SU-DHL-6 (cell line): Measurements from ENCODE around the gene PBX1.

Source experiments
- H2AFZ ChIP-seq: fragments of 200-600 bp; sonication (generic); 2 replicates; pipeline ENCODE4 v1.6.1; 2014; ENCODE audit warnings: low read depth, mild to moderate bottlenecking, moderate library complexity, mixed read lengths, antibody characterized with exemption, low read length; ENCODE audit not compliant: severe bottlenecking
- H3F3A ChIP-seq: fragments of 200-600 bp; shearing (Covaris generic); 2 replicates; pipeline ENCODE4 v1.6.0; 2016; ENCODE audit warnings: antibody characterized with exemption, mild to moderate bottlenecking; ENCODE audit not compliant: insufficient read depth
- H3K27ac ChIP-seq: fragments of 200-600 bp; sonication (generic); 2 replicates; pipeline ENCODE4 v1.5.1; 2016; ENCODE audit warnings: low read depth, mild to moderate bottlenecking, low read length, moderate library complexity, mixed read lengths
- H3K27me3 ChIP-seq: fragments of 200-600 bp; sonication (generic), shearing (Covaris generic); 2 replicates; pipeline ENCODE4 v1.6.0; 2014; ENCODE audit warnings: mild to moderate bottlenecking, low read length
- H3K36me3 ChIP-seq: fragments of 200-600 bp; sonication (generic); 2 replicates; pipeline ENCODE4 v1.6.1; 2014; ENCODE audit warnings: mild to moderate bottlenecking, low read length, mixed read lengths
- H3K4me2 ChIP-seq: fragments of 300-600, 200-600 bp; shearing (Covaris generic), sonication (generic); 2 replicates; pipeline ENCODE4 v1.6.0; 2014; ENCODE audit warnings: low read length, low read depth, mild to moderate bottlenecking; ENCODE audit not compliant: poor library complexity, severe bottlenecking
- H3K4me3 ChIP-seq: fragments of 200-600 bp; sonication (generic); 2 replicates; pipeline ENCODE4 v1.5.1; 2014; ENCODE audit warnings: antibody characterized with exemption, low read length, mild to moderate bottlenecking, mixed read lengths; ENCODE audit not compliant: insufficient read depth, poor library complexity, severe bottlenecking
- H3K79me2 ChIP-seq: fragments of 200-600 bp; sonication (generic); 2 replicates; pipeline ENCODE4 v1.6.1; 2014; ENCODE audit warnings: mild to moderate bottlenecking, low read length, moderate library complexity; ENCODE audit not compliant: insufficient read depth
- H3K9ac ChIP-seq: fragments of 200-600 bp; sonication (generic); 2 replicates; pipeline ENCODE4 v1.7.0; 2014; ENCODE audit warnings: mild to moderate bottlenecking, low read length
- H3K9me2 ChIP-seq: fragments of 200-600 bp; sonication (generic); replicated peaks from 2 replicates; pipeline ENCODE4 v1.6.1; 2014; ENCODE audit warnings: low read length; ENCODE audit not compliant: insufficient read depth
- H3K9me3 ChIP-seq: fragments of 200-600 bp; sonication (generic); 2 replicates; pipeline ENCODE4 v1.6.1; 2014; ENCODE audit warnings: low read length, mixed read lengths; ENCODE audit not compliant: insufficient read depth
- H4K20me1 ChIP-seq: fragments of 200-600 bp; sonication (generic); 2 replicates; pipeline ENCODE4 v1.6.1; 2014; ENCODE audit warnings: low read depth, mild to moderate bottlenecking, antibody characterized with exemption, low read length, moderate library complexity, mixed read lengths
- EZH2phosphoT487 ChIP-seq: fragments of 200-600 bp; sonication (generic), shearing (Covaris generic); conservative IDR thresholded peaks from 2 replicates; pipeline ENCODE4 v1.6.1; 2018; ENCODE audit warnings: mild to moderate bottlenecking, antibody characterized with exemption, low read length, moderate library complexity, mixed read lengths
- TF ChIP-seq, protein P1 (sequence below): fragments of 200-600 bp; sonication (generic); IDR thresholded peaks from one replicate; pipeline ENCODE4 v1.5.1; 2017; ENCODE audit warnings: antibody characterized with exemption, mild to moderate bottlenecking, low read length, moderate library complexity; ENCODE audit not compliant: insufficient read depth, poor library complexity, severe bottlenecking

PBX1 gene

DNA sequence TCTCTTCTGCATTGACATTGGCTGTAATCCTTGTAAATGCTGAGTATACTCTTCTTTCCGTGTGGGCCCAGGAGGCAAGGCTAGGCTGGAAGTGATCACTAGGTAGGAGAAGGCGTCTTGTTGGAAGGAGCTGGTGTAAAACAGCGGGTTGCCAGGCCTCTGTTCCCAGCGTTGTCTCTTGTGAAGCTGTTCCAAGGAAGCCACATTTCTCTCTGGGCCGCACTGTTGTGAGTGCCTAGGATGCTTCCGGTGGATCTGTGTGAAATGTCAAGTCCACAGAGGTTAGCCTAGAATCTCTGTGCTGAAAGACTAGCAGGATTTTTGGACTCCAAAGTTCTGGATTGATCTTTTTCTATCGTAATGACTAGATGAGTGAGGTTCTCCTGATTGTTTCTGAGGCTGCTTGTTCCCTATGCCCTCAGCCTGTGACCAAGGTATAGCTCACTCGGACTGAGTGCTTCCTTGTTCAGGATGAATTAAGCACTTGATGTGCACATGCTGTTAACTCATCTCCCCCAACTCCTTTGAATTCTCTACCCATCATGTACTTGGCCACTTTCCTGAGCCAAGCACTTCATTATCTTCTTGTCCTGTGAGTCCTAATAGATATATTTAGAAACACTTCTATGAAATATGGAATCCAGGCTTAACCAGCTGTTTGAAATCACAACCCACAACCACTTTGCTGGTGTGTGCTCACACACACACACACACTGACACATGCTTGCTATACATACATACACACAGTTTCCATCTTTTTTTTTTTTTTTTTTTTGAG is 63.3 kb downstream of the PBX1 start:
- Histone ChIP-seq H3K9me3 (no peaks in the 10 kb centered on the region), H3F3A (no peaks in the 10 kb centered on the region), H3K9me2 (no peaks in the 10 kb centered on the region), H3K27ac (no peak overlapping the region), H3K36me3 (no peaks in the 10 kb centered on the region), H2AFZ (no peak overlapping the region), H4K20me1 (no peaks in the 10 kb centered on the region), H3K9ac (no peak overlapping the region), H3K4me3 (no peak overlapping the region), H3K4me2 (no peak overlapping the region), H3K79me2 (no peaks in the 10 kb centered on the region), H3K27me3 (no peaks in the 10 kb centered on the region)
- TF ChIP-seq, protein P1, sequence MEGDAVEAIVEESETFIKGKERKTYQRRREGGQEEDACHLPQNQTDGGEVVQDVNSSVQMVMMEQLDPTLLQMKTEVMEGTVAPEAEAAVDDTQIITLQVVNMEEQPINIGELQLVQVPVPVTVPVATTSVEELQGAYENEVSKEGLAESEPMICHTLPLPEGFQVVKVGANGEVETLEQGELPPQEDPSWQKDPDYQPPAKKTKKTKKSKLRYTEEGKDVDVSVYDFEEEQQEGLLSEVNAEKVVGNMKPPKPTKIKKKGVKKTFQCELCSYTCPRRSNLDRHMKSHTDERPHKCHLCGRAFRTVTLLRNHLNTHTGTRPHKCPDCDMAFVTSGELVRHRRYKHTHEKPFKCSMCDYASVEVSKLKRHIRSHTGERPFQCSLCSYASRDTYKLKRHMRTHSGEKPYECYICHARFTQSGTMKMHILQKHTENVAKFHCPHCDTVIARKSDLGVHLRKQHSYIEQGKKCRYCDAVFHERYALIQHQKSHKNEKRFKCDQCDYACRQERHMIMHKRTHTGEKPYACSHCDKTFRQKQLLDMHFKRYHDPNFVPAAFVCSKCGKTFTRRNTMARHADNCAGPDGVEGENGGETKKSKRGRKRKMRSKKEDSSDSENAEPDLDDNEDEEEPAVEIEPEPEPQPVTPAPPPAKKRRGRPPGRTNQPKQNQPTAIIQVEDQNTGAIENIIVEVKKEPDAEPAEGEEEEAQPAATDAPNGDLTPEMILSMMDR = no peak
- no peak for TF ChIP-seq EZH2phosphoT487

DNA sequence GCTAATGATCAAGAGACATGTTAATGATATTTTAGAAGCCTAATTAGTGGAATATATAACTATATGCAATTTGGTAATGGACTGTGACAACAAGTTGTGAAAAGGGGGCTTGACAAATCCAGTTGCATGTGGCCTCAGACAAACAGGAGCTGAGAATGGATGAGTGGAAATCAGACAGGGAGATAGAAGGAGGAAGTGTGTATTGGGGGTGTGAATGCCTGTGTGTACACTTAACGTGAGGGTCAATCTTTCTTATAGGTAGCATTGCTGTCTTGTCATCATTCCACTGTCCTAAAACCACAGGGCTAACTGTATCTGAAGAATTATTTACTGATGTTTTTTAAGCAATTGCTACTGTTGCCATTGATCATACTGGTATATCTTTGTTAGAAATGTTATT is 64.8 kb downstream of the PBX1 start:
- Histone ChIP-seq H4K20me1 (no peaks in the 10 kb centered on the region), H3F3A (no peaks in the 10 kb centered on the region), H3K36me3 (no peaks in the 10 kb centered on the region), H3K9me2 (no peaks in the 10 kb centered on the region), H3K27ac (no peak overlapping the region), H3K4me2 (no peak overlapping the region), H3K79me2 (no peaks in the 10 kb centered on the region), H3K9ac (no peak overlapping the region), H3K4me3 (no peak overlapping the region), H2AFZ (no peak overlapping the region), H3K9me3 (no peaks in the 10 kb centered on the region), H3K27me3 (no peaks in the 10 kb centered on the region)
- TF ChIP-seq, protein P1 = no peak
- TF ChIP-seq EZH2phosphoT487 = no peak

DNA sequence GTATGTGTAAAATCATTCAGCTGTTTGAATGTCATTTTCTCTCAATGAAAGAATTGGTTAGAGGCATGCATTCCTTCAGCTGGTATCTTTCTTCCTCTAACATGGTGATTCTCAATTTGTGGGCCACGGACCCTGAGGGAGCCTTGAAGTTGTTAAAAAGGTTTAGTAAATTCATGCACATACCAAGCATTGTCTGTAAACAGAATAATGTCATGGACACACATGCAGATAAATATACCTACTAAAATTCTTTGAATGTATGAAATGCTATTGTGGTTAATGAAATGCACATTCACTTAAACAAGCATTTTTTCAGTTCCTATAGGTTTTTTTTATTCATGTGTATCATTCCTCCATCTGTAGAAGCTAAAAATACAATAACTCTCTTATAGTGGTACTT is 65.4 kb downstream of the PBX1 start:
- H3K36me3 ChIP-seq = no peaks in the 10 kb centered on the region
- no peak overlapping the region for H3K27ac ChIP-seq
- no peaks in the 10 kb centered on the region for H3K9me2 ChIP-seq
- H3K9ac ChIP-seq = no peak overlapping the region
- no peaks in the 10 kb centered on the region for H3K27me3 ChIP-seq
- H3F3A ChIP-seq = no peaks in the 10 kb centered on the region
- no peak overlapping the region for H3K4me2 ChIP-seq
- no peak overlapping the region for H2AFZ ChIP-seq
- no peak overlapping the region for H3K4me3 ChIP-seq
- no peaks in the 10 kb centered on the region for H3K9me3 ChIP-seq
- H4K20me1 ChIP-seq = no peaks in the 10 kb centered on the region
- no peak for TF ChIP-seq EZH2phosphoT487
- TF ChIP-seq, protein P1 = no peak
- H3K79me2 ChIP-seq = no peaks in the 10 kb centered on the region
